Measurements from ENCODE around the gene TTC36.
"Not testable (repeated sequence)": the region's sequence is repeated elsewhere in the genome, so short reads cannot be mapped to it uniquely, and the experiment has no call there.

Gene TTC36

GRCh38 chr11:118527109-118527508 is at the start of gene TTC36:
TSS of gene TTC36 (plus strand) at chr11:118527474. CDS start at chr11:118527495, 21 bp downstream.
- DNase-seq = no peak
- in situ Hi-C loops (cut with HindIII; ENCODE audit: low pct_ligation_motif_present, low pct_unique_long_range_greater_than_20kb, low sequenced_read_pairs) = no loop called here

- DNase-seq; in situ Hi-C loops (cut with HindIII; ENCODE audit: low pct_ligation_motif_present, low pct_unique_long_range_greater_than_20kb, low sequenced_read_pairs): not testable (repeated sequence)
Measured at GRCh38 chr11:118481238-118481637, 46.0 kb upstream of the TTC36 start.

GRCh38 chr11:118484405-118484804 is 42.9 kb upstream of the TTC36 start:
- in situ Hi-C loops (cut with HindIII; ENCODE audit: low pct_ligation_motif_present, low pct_unique_long_range_greater_than_20kb, low sequenced_read_pairs) = no loop called here
- no peak for DNase-seq

GRCh38 chr11:118485273-118485672 is 42.0 kb upstream of the TTC36 start:
- in situ Hi-C loops (cut with HindIII; ENCODE audit: low pct_ligation_motif_present, low pct_unique_long_range_greater_than_20kb, low sequenced_read_pairs) = no loop called here
- no peak for DNase-seq

GRCh38 chr11:118488480-118489109 is 38.7 kb upstream of the TTC36 start:
- in situ Hi-C loops (cut with HindIII; ENCODE audit: low pct_ligation_motif_present, low pct_unique_long_range_greater_than_20kb, low sequenced_read_pairs) = no loop called here
- DNase-seq = peak; percentile 69

- DNase-seq = no peak
- in situ Hi-C loops (cut with HindIII; ENCODE audit: low pct_ligation_motif_present, low pct_unique_long_range_greater_than_20kb, low sequenced_read_pairs) = no loop called here
Measured at GRCh38 chr11:118491041-118491440, 36.2 kb upstream of the TTC36 start.

GRCh38 chr11:118497831-118498230 is 29.4 kb upstream of the TTC36 start:
- DNase-seq = no peak

GRCh38 chr11:118503216-118503615 is 24.1 kb upstream of the TTC36 start:
- in situ Hi-C loops (cut with HindIII; ENCODE audit: low pct_ligation_motif_present, low pct_unique_long_range_greater_than_20kb, low sequenced_read_pairs) = no loop called here
- no peak for DNase-seq

More at GRCh38 chr11:118497831-118498230, 29.4 kb upstream of the TTC36 start:
- in situ Hi-C loops (cut with HindIII; ENCODE audit: low pct_ligation_motif_present, low pct_unique_long_range_greater_than_20kb, low sequenced_read_pairs) = no loop called here

GRCh38 chr11:118511601-118512000 is 15.7 kb upstream of the TTC36 start:
- in situ Hi-C loops (cut with HindIII; ENCODE audit: low pct_ligation_motif_present, low pct_unique_long_range_greater_than_20kb, low sequenced_read_pairs) = no loop called here

GRCh38 chr11:118514103-118514502 is 13.2 kb upstream of the TTC36 start:
- in situ Hi-C loops (cut with HindIII; ENCODE audit: low pct_ligation_motif_present, low pct_unique_long_range_greater_than_20kb, low sequenced_read_pairs) = no loop called here
- DNase-seq = no peak

More at GRCh38 chr11:118511601-118512000, 15.7 kb upstream of the TTC36 start:
- no peak for DNase-seq

GRCh38 chr11:118519549-118519948 is 7.7 kb upstream of the TTC36 start:
- no peak for DNase-seq
- in situ Hi-C loops (cut with HindIII; ENCODE audit: low pct_ligation_motif_present, low pct_unique_long_range_greater_than_20kb, low sequenced_read_pairs) = no loop called here

GRCh38 chr11:118521892-118522311 is 5.4 kb upstream of the TTC36 start:
- DNase-seq = no peak
- in situ Hi-C loops (cut with HindIII; ENCODE audit: low pct_ligation_motif_present, low pct_unique_long_range_greater_than_20kb, low sequenced_read_pairs) = no loop called here

- in situ Hi-C loops (cut with HindIII; ENCODE audit: low pct_ligation_motif_present, low pct_unique_long_range_greater_than_20kb, low sequenced_read_pairs) = no loop called here
- peak; percentile 43 for DNase-seq
Measured at GRCh38 chr11:118522571-118523072, 4.7 kb upstream of the TTC36 start.

- no peak for DNase-seq
- in situ Hi-C loops (cut with HindIII; ENCODE audit: low pct_ligation_motif_present, low pct_unique_long_range_greater_than_20kb, low sequenced_read_pairs) = no loop called here
Measured at GRCh38 chr11:118524356-118524755, 2.9 kb upstream of the TTC36 start.

GRCh38 chr11:118524757-118525470 is 2.4 kb upstream of the TTC36 start:
- in situ Hi-C loops (cut with HindIII; ENCODE audit: low pct_ligation_motif_present, low pct_unique_long_range_greater_than_20kb, low sequenced_read_pairs) = no loop called here
- no peak for DNase-seq

- in situ Hi-C loops (cut with HindIII; ENCODE audit: low pct_ligation_motif_present, low pct_unique_long_range_greater_than_20kb, low sequenced_read_pairs) = no loop called here
- no peak for DNase-seq
Measured at GRCh38 chr11:118526688-118527087, 586 bp upstream of the TTC36 start.

- in situ Hi-C loops (cut with HindIII; ENCODE audit: low pct_ligation_motif_present, low pct_unique_long_range_greater_than_20kb, low sequenced_read_pairs) = no loop called here
- DNase-seq = no peak
Measured at GRCh38 chr11:118528511-118528910, 1.2 kb downstream of the TTC36 start.

GRCh38 chr11:118529584-118530175 is 2.4 kb downstream of the TTC36 start:
- in situ Hi-C loops (cut with HindIII; ENCODE audit: low pct_ligation_motif_present, low pct_unique_long_range_greater_than_20kb, low sequenced_read_pairs) = no loop called here
- DNase-seq = peak; percentile 4

- no peak for DNase-seq
- in situ Hi-C loops (cut with HindIII; ENCODE audit: low pct_ligation_motif_present, low pct_unique_long_range_greater_than_20kb, low sequenced_read_pairs) = no loop called here
Measured at GRCh38 chr11:118530180-118530682, 3.0 kb downstream of the TTC36 start.

All from ACHN (cell line).